ENCODE results near the gene DUSP28. TPM values are rescaled to one million over a fixed set of nuclear protein-coding genes. Genes with fewer than 3 reads are reported as not detected.

Gene DUSP28
- total RNA-seq, 8 experiments from 2014 or later: 4.4 to 11.2 (median 8.5) TPM

- 97 to 100% methylated on average over 2 to 6 of the region's 23 CpGs; no CpG with 5 or more reads in 8 of the 10 experiments for WGBS, 10 experiments
- in situ Hi-C loops (cut with MboI; ENCODE audit: low pct_unique_long_range_greater_than_20kb in 2 of 9, low sequenced_read_pairs in 9 of 9, unreplicated experiment in 9 of 9): no loop called here
- ATAC-seq (replicated peaks in 6 of 8): peak in 2 of 8 experiments; percentile 14 to 51
- Histone ChIP-seq H3K4me3 (no peak overlapping the region), H3K4me1 (replicated peaks in 1 of 2) (no peaks in the 10 kb centered on the region), H3K27ac (no peak overlapping the region)
These were observed 15.2 kb downstream of the DUSP28 start for GRCh38 chr2:240575101-240575965.

GRCh38 chr2:240576036-240576435 lies 15.9 kb downstream of the DUSP28 start:
- H3K27ac ChIP-seq: no peak overlapping the region
- no peaks in the 10 kb centered on the region for H3K4me1 ChIP-seq (replicated peaks in 1 of 2)
- in situ Hi-C loops (cut with MboI; ENCODE audit: low pct_unique_long_range_greater_than_20kb in 2 of 9, low sequenced_read_pairs in 9 of 9, unreplicated experiment in 9 of 9): no loop called here
- no peak overlapping the region for H3K4me3 ChIP-seq
- ATAC-seq (replicated peaks in 6 of 8): no peak
- 30 to 100% (median 80%) methylated on average over 1 to 4 of the region's 6 CpGs; no CpG with 5 or more reads in 5 of the 10 experiments for WGBS, 10 experiments

- 80 to 100% (median 93%) methylated on average over 1 to 9 of the region's 32 CpGs; no CpG with 5 or more reads in 7 of the 10 experiments for WGBS, 10 experiments
- in situ Hi-C loops (cut with MboI; ENCODE audit: low pct_unique_long_range_greater_than_20kb in 2 of 9, low sequenced_read_pairs in 9 of 9, unreplicated experiment in 9 of 9): no loop called here
- peak in 1 of 8 experiments; percentile 2 for ATAC-seq (replicated peaks in 6 of 8)
- no peak overlapping the region for H3K4me3 ChIP-seq
- no peak overlapping the region for H3K27ac ChIP-seq
- no peaks in the 10 kb centered on the region for H3K4me1 ChIP-seq (replicated peaks in 1 of 2)
These were observed 16.5 kb downstream of the DUSP28 start for GRCh38 chr2:240576436-240577205.

- in situ Hi-C loops (cut with MboI; ENCODE audit: low pct_unique_long_range_greater_than_20kb in 2 of 9, low sequenced_read_pairs in 9 of 9, unreplicated experiment in 9 of 9): no loop called here
- 60 to 100% (median 90%) methylated on average over 1 to 5 of the region's 26 CpGs; no CpG with 5 or more reads in 5 of the 10 experiments for WGBS, 10 experiments
- ATAC-seq (replicated peaks in 6 of 8): peak in 4 of 8 experiments; percentile 3 to 5 (median 4)
- Histone ChIP-seq H3K4me3 (no peak overlapping the region), H3K4me1 (replicated peaks in 1 of 2) (no peaks in the 10 kb centered on the region), H3K27ac (no peak overlapping the region)
These were observed 17.3 kb downstream of the DUSP28 start for GRCh38 chr2:240577281-240578109.

- in situ Hi-C loops (cut with MboI; ENCODE audit: low pct_unique_long_range_greater_than_20kb in 2 of 9, low sequenced_read_pairs in 9 of 9, unreplicated experiment in 9 of 9): no loop called here
- ATAC-seq (replicated peaks in 6 of 8): peak in 4 of 8 experiments; percentile 1 to 9 (median 6)
- Histone ChIP-seq H3K4me1 (replicated peaks in 1 of 2) (no peaks in the 10 kb centered on the region), H3K27ac (no peak overlapping the region), H3K4me3 (no peak overlapping the region)
- no CpG with 5 or more reads among the region's 9 CpGs for WGBS, 10 experiments
These were observed 17.9 kb downstream of the DUSP28 start for GRCh38 chr2:240578110-240578450.

GRCh38 chr2:240578488-240578887 lies 18.3 kb downstream of the DUSP28 start:
- no CpG with 5 or more reads among the region's 8 CpGs for WGBS, 10 experiments
- no peak overlapping the region for H3K4me3 ChIP-seq
- H3K27ac ChIP-seq: no peak overlapping the region
- ATAC-seq (replicated peaks in 6 of 8): peak in 2 of 8 experiments; percentile 1 to 2
- no peaks in the 10 kb centered on the region for H3K4me1 ChIP-seq (replicated peaks in 1 of 2)
- in situ Hi-C loops (cut with MboI; ENCODE audit: low pct_unique_long_range_greater_than_20kb in 2 of 9, low sequenced_read_pairs in 9 of 9, unreplicated experiment in 9 of 9): no loop called here

- Histone ChIP-seq H3K4me1 (replicated peaks in 1 of 2) (no peaks in the 10 kb centered on the region), H3K27ac (no peak overlapping the region), H3K4me3 (no peak overlapping the region)
- WGBS, 10 experiments: 81 to 95% methylated on average over 4 to 5 of the region's 12 CpGs; no CpG with 5 or more reads in 8 of the 10 experiments
- in situ Hi-C loops (cut with MboI; ENCODE audit: low pct_unique_long_range_greater_than_20kb in 2 of 9, low sequenced_read_pairs in 9 of 9, unreplicated experiment in 9 of 9): no loop called here
- ATAC-seq (replicated peaks in 6 of 8): no peak
These were observed 19.1 kb downstream of the DUSP28 start for GRCh38 chr2:240579071-240579762.

- ATAC-seq (replicated peaks in 6 of 8): peak in 7 of 8 experiments; percentile 13 to 86 (median 41)
- H3K4me1 ChIP-seq (replicated peaks in 1 of 2): peaks cover 2 to 6% of the 10 kb centered on the region in 2 donors
- H3K27ac ChIP-seq: no peak overlapping the region
- in situ Hi-C loops (cut with MboI; ENCODE audit: low pct_unique_long_range_greater_than_20kb in 2 of 9, low sequenced_read_pairs in 9 of 9, unreplicated experiment in 9 of 9): no loop called here
- 0 to 80% (median 69%) methylated on average over 2 to 19 of the region's 27 CpGs; no CpG with 5 or more reads in 2 of the 10 experiments for WGBS, 10 experiments
- no peak overlapping the region for H3K4me3 ChIP-seq
These were observed 19.8 kb downstream of the DUSP28 start for GRCh38 chr2:240579771-240580614.

GRCh38 chr2:240581811-240582210 lies 21.7 kb downstream of the DUSP28 start:
- no peak overlapping the region for H3K27ac ChIP-seq
- ATAC-seq (replicated peaks in 6 of 8): no peak
- in situ Hi-C loops (cut with MboI; ENCODE audit: low pct_unique_long_range_greater_than_20kb in 2 of 9, low sequenced_read_pairs in 9 of 9, unreplicated experiment in 9 of 9): no loop called here
- no peak overlapping the region for H3K4me3 ChIP-seq
- WGBS, 10 experiments: 60 to 100% (median 83%) methylated on average over 1 to 3 of the region's 5 CpGs; no CpG with 5 or more reads in 6 of the 10 experiments
- peaks cover 7 to 10% of the 10 kb centered on the region in 2 donors for H3K4me1 ChIP-seq (replicated peaks in 1 of 2)

GRCh38 chr2:240582781-240583180 lies 22.6 kb downstream of the DUSP28 start:
- in situ Hi-C loops (cut with MboI; ENCODE audit: low pct_unique_long_range_greater_than_20kb in 2 of 9, low sequenced_read_pairs in 9 of 9, unreplicated experiment in 9 of 9): no loop called here
- no peak overlapping the region for H3K4me3 ChIP-seq
- H3K4me1 ChIP-seq (replicated peaks in 1 of 2): peaks cover 10 to 11% of the 10 kb centered on the region in 2 donors
- WGBS, 10 experiments: 71 to 100% (median 80%) methylated on average over 1 to 2 of the region's 3 CpGs; no CpG with 5 or more reads in 5 of the 10 experiments
- ATAC-seq (replicated peaks in 6 of 8): no peak
- H3K27ac ChIP-seq: no peak overlapping the region

GRCh38 chr2:240583774-240584173 lies 23.6 kb downstream of the DUSP28 start:
- in situ Hi-C loops (cut with MboI; ENCODE audit: low pct_unique_long_range_greater_than_20kb in 2 of 9, low sequenced_read_pairs in 9 of 9, unreplicated experiment in 9 of 9): no loop called here
- 94 to 100% (median 100%) methylated on average over 1 to 3 of the region's 4 CpGs; no CpG with 5 or more reads in 3 of the 10 experiments for WGBS, 10 experiments
- no peak overlapping the region for H3K4me3 ChIP-seq
- ATAC-seq (replicated peaks in 6 of 8): no peak
- peaks cover 17 to 18% of the 10 kb centered on the region in 2 donors for H3K4me1 ChIP-seq (replicated peaks in 1 of 2)
- no peak overlapping the region for H3K27ac ChIP-seq
